ENCODE measurements around the gene SGCE.

DNA sequence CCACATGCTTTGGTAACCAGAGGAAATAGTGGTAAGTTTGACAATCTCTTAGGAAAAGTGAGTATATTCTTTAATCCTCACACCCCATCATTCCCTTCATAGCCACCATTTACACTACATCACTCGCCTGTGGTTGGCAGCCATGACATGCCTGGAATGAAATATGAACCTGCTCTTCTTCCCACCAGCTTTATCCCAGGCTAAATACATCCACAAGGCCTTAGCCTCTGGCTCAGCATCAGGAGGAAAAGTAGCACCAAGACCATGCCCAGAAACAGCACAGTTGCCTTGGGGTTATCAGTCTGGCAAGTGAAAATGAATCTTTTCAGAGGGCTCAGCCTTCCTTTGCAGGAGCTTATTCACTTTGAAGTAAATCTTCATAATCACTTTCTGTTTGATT, 40.3 kb downstream of the SGCE start:
- no peak for TF ChIP-seq EZH2 (IDR thresholded peaks at IDR 0.05; ENCODE audit: borderline replicate concordance)
- TF ChIP-seq, protein P1, sequence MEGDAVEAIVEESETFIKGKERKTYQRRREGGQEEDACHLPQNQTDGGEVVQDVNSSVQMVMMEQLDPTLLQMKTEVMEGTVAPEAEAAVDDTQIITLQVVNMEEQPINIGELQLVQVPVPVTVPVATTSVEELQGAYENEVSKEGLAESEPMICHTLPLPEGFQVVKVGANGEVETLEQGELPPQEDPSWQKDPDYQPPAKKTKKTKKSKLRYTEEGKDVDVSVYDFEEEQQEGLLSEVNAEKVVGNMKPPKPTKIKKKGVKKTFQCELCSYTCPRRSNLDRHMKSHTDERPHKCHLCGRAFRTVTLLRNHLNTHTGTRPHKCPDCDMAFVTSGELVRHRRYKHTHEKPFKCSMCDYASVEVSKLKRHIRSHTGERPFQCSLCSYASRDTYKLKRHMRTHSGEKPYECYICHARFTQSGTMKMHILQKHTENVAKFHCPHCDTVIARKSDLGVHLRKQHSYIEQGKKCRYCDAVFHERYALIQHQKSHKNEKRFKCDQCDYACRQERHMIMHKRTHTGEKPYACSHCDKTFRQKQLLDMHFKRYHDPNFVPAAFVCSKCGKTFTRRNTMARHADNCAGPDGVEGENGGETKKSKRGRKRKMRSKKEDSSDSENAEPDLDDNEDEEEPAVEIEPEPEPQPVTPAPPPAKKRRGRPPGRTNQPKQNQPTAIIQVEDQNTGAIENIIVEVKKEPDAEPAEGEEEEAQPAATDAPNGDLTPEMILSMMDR (IDR thresholded peaks at IDR 0.05; ENCODE audit: poor library complexity): no peak

Measured in hepatocyte (in vitro differentiated cells).